Stimulated activated CD4-positive, alpha-beta T cell treated with anti-CD3 and anti-CD28 coated beads, Interleukin-15, amount 100 ng/mL, for 48 hours (primary cell): ENCODE results near the gene EID2B.
A peak's percentile ranks its signal among the peaks of the same experiment; 100 is the strongest.

Experiments used
- DNase-seq, 2 donors: peaks; one replicate each; pipeline ENCODE4 v3.0.0-alpha.2; 2020; ENCODE audit warnings: low read depth in 2 of 2

Gene EID2B

DNA sequence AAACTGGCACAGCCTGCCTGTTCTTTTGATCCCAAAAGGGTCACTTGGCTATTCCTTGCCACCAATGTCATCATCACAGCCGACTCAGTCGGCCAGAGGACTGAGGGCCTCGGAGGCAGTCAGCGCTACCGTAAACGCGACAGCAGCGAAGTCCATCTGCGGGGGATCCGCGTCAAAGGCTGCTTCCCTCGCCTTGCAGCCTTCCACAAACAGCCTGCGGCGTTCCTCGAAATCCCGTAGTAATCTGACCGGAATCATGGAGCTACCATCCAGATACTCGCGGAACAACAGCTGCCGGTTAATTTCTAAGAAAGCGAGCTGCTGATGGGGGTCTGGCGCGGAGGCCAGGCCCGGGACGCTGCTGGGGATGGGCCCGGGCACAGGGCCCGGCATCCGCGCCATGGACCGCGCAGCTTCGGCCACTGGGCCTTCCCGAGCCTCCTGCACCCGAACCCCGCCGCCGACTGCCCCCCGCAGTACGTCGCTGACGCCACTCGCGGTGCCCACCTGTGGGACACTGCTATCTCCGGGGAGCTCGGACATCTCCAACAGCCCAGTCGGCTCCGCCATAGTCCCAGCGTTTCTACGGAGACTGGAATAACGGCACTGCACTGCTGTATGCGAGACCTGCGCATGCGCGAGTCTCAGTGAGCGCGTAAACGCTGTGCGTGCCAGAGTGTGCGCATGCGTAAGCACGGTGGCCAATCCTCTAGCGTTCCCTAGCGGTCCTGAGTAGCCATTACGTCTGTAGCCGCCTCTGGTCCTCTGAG, at the start of gene EID2B:
EID2B (minus strand) TSS at position 620 of the 770 bp plus-strand sequence; CDS start at position 570, 50 bp downstream.
- peak; percentile 91 to 94 for DNase-seq

DNA sequence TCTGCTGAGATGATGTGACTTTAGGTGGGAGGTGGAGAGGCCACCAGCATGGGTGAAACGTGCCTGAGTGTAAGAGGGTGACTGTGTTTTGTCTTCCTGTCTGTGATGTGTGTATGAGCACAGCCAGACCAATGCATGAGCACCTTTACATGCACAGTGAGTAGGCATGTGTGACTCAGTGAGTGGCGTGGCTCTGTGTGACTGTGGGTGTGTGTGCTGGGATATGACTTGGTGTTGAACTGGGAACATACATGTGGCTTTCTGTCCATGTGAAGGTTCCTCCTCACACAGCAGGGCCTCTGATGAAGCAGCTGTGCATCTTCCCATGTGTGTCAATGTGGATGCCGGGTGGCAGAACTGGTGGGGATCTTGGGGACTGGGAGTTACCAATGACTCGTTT, 49.8 kb upstream of the EID2B start:
- DNase-seq, result peak; percentile 44 to 53

DNA sequence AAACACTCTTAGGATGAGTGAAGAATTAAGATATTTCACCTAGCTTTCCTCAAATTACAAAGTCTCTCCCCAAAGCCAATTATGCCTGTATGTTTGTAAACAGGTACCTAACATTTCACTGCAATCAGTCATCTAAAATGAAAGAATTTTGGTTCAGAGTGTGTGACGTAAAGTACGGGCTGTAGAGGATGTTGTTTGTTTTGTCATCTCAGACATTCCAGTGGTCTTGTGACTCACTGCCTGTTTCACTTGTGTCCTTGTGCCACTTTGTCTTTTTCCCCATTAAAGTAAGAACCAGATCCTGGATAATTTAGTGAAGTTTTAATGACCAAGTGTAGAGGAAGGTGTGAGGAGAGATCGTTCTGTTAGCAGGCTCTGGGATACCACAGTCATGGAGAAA, 36.0 kb upstream of the EID2B start:
- DNase-seq, result no peak

GRCh38 chr19:39566064-39566463, 33.4 kb upstream of the EID2B start:
- no peak for DNase-seq

DNA sequence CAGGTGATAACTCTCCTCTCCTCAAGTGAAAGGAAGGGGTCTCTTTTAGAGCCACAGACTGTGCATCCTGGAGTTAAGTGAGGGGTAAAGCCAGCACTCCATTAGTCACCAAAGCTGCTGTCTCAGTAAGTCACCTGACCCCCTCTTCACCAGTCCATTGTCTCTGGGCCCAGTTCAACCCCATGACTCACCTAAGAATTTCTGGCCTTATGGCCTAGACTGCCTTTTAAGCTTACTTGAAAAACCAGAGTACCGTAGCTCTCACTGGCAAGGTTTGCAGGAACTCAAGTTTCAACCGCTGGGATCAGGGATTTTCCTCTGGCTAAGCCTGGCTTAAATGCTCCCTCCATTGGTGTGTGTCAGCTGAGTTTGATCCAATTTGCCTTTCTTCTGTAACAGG, 30.8 kb upstream of the EID2B start:
- no peak for DNase-seq

DNA sequence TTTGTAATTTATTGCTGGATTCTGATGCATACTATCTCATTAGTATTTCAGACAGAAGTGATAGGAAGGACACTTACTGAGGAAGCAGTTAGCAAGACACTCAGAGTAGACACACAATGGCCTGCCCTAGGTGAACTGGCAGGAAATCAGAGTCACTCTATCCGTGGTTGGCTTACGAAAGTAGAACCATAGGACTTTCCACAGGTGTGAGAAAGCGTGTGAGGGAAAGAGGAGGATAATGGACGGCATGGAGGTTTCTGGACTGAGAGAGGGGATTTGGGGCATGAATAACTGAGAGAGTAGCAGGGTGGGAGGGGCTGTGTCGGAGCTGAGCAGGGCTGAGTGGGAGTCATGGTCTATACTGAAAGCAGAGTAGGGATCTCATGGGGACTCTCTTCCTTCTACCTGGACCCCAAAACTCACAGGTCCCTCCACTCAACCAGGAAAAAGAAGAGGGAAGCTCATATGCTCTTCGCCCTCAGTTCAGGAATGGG, 26.0 kb upstream of the EID2B start:
- no peak for DNase-seq

DNA sequence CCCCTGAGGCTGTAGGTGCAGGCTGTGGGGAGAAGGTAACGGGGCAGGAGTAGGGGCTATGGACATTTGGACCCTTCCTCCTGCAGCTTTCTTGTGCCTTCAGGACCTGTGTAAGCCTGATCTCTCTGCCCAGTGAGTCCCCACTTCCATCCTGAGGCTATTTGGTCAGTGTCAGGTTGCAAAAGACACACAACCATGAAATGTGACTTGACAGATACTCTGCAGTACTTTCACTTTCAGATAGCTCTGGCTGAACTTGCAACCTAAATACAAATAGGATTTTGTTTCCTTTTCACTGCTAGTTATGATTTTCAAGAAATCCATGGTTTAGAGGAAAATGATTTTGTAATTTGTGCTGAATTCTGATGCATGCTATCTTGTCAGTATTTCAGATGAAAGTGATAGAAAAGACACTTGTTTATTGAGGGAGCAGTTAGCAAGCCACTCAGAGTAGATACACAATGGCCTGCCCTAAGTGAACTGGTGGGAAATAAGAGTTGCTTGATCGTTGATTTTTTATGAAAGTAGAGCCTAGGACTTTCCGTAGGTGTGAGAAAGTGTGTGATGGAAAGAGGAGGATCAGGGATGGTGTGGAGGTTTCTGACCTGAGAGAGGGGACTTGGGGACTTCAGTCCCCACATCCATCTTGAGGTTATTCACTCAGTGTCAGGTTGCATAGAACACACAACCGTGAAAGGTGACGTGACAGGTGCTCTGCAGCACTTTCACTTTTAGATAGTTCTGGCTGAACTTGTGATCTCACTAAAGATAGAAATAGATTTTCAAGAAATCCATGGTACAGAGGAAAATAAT, 25.4 kb upstream of the EID2B start:
- no peak for DNase-seq

DNA sequence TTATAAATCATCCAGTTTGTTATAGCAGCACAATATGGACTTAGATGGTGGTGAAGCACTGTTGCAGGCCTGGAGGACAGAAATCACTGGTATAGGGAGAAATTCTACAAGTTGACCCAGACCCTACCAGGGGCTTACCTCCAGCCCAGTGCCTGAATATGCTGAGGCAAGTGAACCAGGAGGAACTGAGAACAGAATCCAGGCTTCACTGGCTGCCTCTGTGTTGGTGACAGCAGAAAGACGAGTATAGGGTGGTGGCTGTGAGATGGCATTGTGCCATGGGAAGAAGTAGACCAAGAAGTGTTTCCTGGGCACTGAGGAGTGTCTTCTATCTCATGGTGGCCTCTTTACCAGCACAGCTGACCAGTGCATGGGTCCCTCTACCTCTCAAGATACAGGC, 23.2 kb upstream of the EID2B start:
- DNase-seq, result no peak

DNA sequence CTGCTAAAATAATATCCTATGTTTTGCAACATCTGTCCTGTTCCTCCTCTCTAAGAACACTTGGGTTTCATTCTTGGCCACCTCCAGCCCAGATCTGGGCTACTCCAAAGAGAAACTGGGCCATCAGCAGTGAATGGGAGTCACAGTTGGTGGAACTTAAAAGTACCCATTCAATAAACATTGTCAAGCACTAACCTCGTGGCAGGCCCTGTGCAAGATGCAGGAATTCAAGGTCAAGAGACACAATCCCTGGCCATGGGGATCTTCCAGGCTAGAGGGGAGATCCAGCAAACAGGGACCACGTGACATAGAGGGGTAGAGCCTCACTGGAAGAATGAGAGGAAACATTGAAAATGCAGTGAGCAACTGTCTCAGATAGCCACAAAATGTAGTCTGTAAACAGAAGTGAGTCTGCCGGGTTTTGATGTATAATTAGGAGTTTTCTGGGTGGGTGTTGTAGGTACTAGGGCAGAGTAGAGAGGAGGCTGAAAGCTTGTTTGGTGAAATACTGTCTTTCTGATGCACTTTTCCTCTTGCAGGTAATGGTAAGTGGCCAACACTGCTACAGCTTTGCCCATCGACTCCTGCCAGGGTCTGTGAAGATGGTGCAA, 22.2 kb upstream of the EID2B start:
- DNase-seq, result no peak

- DNase-seq, result no peak
Measured at GRCh38 chr19:39553082-39553652, 20.5 kb upstream of the EID2B start.

GRCh38 chr19:39550197-39550596, 17.5 kb upstream of the EID2B start:
- no peak for DNase-seq

GRCh38 chr19:39546599-39546998, 13.9 kb upstream of the EID2B start:
- no peak for DNase-seq

- DNase-seq, result no peak
Measured at GRCh38 chr19:39544911-39545310, 12.3 kb upstream of the EID2B start.

GRCh38 chr19:39544226-39544903, 11.7 kb upstream of the EID2B start:
- no peak for DNase-seq

DNA sequence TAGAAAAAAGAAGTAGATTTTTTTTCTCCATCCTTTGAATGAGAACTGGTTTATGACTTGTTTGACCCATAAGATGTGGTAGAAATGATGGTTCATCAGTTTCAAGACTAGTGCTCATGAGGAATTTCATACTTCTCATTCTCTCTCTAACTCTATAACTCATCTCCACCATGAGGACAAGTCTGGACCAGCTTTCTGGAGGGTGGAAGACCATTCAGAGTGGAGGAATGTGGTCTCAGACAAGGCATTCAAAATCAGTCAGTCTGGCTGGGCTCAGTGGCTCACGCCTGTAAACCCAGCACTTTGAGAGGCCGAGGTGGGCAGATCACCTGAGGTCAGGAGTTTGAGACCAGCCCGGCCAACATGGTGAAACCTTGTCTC, 10.8 kb upstream of the EID2B start:
- DNase-seq, result no peak

DNA sequence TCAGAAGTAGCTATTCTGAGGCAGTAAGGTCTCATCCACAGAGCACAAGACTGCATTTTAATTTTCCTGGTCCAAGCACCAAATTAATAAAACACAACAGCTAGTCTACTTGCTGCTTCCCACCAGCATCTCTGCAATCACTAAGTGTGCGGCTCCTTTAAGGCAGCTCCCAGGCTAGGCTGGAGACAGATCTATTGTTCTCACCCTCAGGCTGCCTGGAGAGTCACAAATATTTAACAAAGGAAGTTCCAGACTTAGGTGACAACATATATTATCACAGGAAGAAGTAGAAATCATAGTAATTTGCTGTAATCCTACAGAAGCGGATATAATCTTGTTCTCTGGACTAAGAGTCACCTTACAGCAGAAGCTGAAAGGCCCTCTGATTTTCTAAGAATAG, 9.6 kb upstream of the EID2B start:
- no peak for DNase-seq

GRCh38 chr19:39540333-39540673, 7.7 kb upstream of the EID2B start:
- no peak for DNase-seq

- peak; percentile 93 to 95 for DNase-seq
Measured at GRCh38 chr19:39539518-39540332, 7.1 kb upstream of the EID2B start, which contains the start of gene EID2. Gene EID2 (minus strand): TSS chr19:39540161. CDS start chr19:39540079, 82 bp downstream.

GRCh38 chr19:39539165-39539517, 6.5 kb upstream of the EID2B start:
- no peak for DNase-seq

GRCh38 chr19:39533791-39534190, 1.1 kb upstream of the EID2B start:
- no peak for DNase-seq

DNA sequence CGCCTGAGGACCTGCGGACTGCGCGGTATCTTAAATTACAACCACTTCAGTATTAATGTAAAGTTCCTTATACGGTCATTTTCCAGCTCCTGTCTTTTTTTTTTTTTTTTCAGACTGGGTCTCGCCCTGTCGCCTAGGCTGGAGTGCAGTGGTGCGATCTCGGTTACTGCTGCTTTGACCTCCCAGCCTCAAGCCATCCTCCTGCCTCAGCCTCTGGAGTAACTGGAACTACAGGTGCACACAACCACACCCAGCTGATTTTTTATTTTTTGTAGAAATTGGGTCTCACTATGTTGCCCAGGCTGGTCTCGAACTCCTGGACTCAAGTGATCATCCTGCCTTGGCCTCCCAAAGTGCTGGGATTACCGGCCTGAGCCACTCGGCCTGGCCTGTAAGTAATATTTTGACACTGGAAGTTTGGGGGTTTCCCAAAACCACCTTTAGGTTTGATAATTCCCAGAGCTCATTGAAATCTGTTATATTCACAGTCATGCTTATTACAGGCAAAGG, 406 bp upstream of the EID2B start:
- DNase-seq, result no peak
